PC-3 (cell line): Measurements from ENCODE around the gene STARD10. TPM values are rescaled to one million over a fixed set of nuclear protein-coding genes. Genes with fewer than 3 reads are reported as not detected.

Source experiments
- ATAC-seq: fragments of 200-7000 bp; cut with Tn5 transposase; 2 replicates; pipeline ENCODE4 v1.9.1; 2020; ENCODE audit warnings: mild to moderate bottlenecking, moderate library complexity
- BruUV-seq: library from RNA; stranded (reverse); fragments of 400-500 nt; replicated peaks from 2 replicates; lab custom pipeline; 2021; lab: Mats Ljungman, UMichigan
- CTCF ChIA-PET: fragments of 300-600 bp; sonication (Branson Sonifier 250); formaldehyde crosslinking; loops from one replicate; lab custom pipeline; 2022; ENCODE audit warnings: antibody characterized with exemption; lab: Charles Lee
- POLR2A ChIA-PET: fragments of 300-600 bp; sonication (Branson Sonifier 250); formaldehyde crosslinking; loops from one replicate; lab custom pipeline; 2022; ENCODE audit warnings: antibody characterized with exemption; ENCODE audit not compliant: unreplicated experiment; lab: Charles Lee
- DNase-seq: peaks from one replicate; pipeline ENCODE4 v3.0.0-alpha.2; 2015
- H2AFZ ChIP-seq: fragments of 300-600 bp; sonication (generic); 2 replicates; pipeline ENCODE4 v1.6.0; 2016; ENCODE audit warnings: antibody characterized with exemption, low read length
- H3F3A ChIP-seq: fragments of 300-600 bp; sonication (generic); one replicate; pipeline ENCODE4 v1.6.0; 2017; ENCODE audit warnings: antibody characterized with exemption, low read length, control low read depth, mild to moderate bottlenecking; ENCODE audit not compliant: unreplicated experiment
- H3K27ac ChIP-seq: fragments of 300-600 bp; sonication (generic); 2 replicates; pipeline ENCODE4 v1.5.1; 2016; ENCODE audit warnings: mild to moderate bottlenecking, low read length
- H3K27me3 ChIP-seq: fragments of 300-600 bp; sonication (generic); 2 replicates; pipeline ENCODE4 v1.6.1; 2016; ENCODE audit warnings: low read length, mixed read lengths
- H3K36me3 ChIP-seq: fragments of 300-600 bp; sonication (generic); 2 replicates; pipeline ENCODE4 v1.6.1; 2016; ENCODE audit warnings: low read depth, mixed run types, low read length, mixed read lengths
- H3K4me1 ChIP-seq: fragments of 300-600 bp; sonication (generic); 2 replicates; pipeline ENCODE4 v1.5.1; 2016; ENCODE audit warnings: low read length; ENCODE audit not compliant: insufficient read depth
- H3K4me2 ChIP-seq: fragments of 300-600 bp; sonication (generic); 2 replicates; pipeline ENCODE4 v1.6.0; 2016; ENCODE audit warnings: low read length
- H3K4me3 ChIP-seq: fragments of 300-600 bp; sonication (generic); 2 replicates; pipeline ENCODE4 v1.5.1; 2016; ENCODE audit warnings: mild to moderate bottlenecking, low read length, mixed read lengths
- H3K79me2 ChIP-seq: fragments of 300-600 bp; sonication (generic); 2 replicates; pipeline ENCODE4 v1.6.1; 2017; ENCODE audit warnings: low read length, mixed read lengths
- H3K9ac ChIP-seq: fragments of 300-600 bp; sonication (generic); 2 replicates; pipeline ENCODE4 v1.6.0; 2016; ENCODE audit warnings: mild to moderate bottlenecking, low read length
- H3K9me2 ChIP-seq: fragments of 300-600 bp; sonication (generic); replicated peaks from 2 replicates; pipeline ENCODE4 v1.6.1; 2016; ENCODE audit warnings: mixed run types, low read length, mixed read lengths
- H3K9me3 ChIP-seq: fragments of 300-600 bp; sonication (generic); 2 replicates; pipeline ENCODE4 v1.6.1; 2016; ENCODE audit warnings: low read length, mixed read lengths
- H4K20me1 ChIP-seq: fragments of 300-600 bp; sonication (generic); 2 replicates; pipeline ENCODE4 v1.6.1; 2016; ENCODE audit warnings: low read length, mixed read lengths
- CTCF ChIP-seq: fragments of 300-600 bp; sonication (generic); conservative IDR thresholded peaks from 2 replicates; pipeline ENCODE4 v1.5.1; 2017; ENCODE audit warnings: antibody characterized with exemption, low read depth, mild to moderate bottlenecking, low read length
- EZH2 ChIP-seq: fragments of 300-600 bp; sonication (generic); IDR thresholded peaks from one replicate; pipeline ENCODE4 v1.6.1; 2017; ENCODE audit warnings: antibody characterized with exemption, mild to moderate bottlenecking, low read length; ENCODE audit not compliant: unreplicated experiment
- EZH2phosphoT487 ChIP-seq: fragments of 300-600 bp; sonication (generic); IDR thresholded peaks from 2 replicates; pipeline ENCODE4 v1.6.1; 2018; ENCODE audit warnings: mild to moderate bottlenecking, antibody characterized with exemption, low read length, borderline replicate concordance
- intact Hi-C: fragments of 100-400 bp; cut with micrococcal nuclease; formaldehyde crosslinking; loops from 2 replicates; pipeline ENCODE4 v1.9.0; 2023
- total RNA-seq: library from RNA; depleted of rRNA; stranded (reverse); fragments of >200 nt; gene quantifications from 2 replicates; pipeline ENCODE4 v1.2.3, GENCODE V29; 2014

The STARD10 gene
- total RNA-seq, 1 experiment from 2014 or later: 284 TPM

- BruUV-seq: no TSS peak
Observed at GRCh38 chr11:72776844-72777754, 16.7 kb downstream of the STARD10 start.

GRCh38 chr11:72776117-72776843 lies 17.6 kb downstream of the STARD10 start:
- no peak overlapping the region for H3K4me2 ChIP-seq
- TF ChIP-seq CTCF (no peak), EZH2 (no peak), EZH2phosphoT487 (no peak)
- H3K9me3 ChIP-seq: no peaks in the 10 kb centered on the region
- no peaks in the 10 kb centered on the region for H3K9me2 ChIP-seq
- no peaks in the 10 kb centered on the region for H4K20me1 ChIP-seq
- DNase-seq (no peak), ATAC-seq (no peak)
- no peak overlapping the region for H2AFZ ChIP-seq
- no TSS peak for BruUV-seq
- H3F3A ChIP-seq: no peaks in the 10 kb centered on the region
- H3K27ac ChIP-seq: no peak overlapping the region
- H3K79me2 ChIP-seq: peaks cover 7% of the 10 kb centered on the region; the same call in 1 of the 2 replicates
- no peak overlapping the region for H3K4me3 ChIP-seq
- no peaks in the 10 kb centered on the region for H3K36me3 ChIP-seq
- ChIA-PET POLR2A (interaction anchor here (0.5 kb wide), 1 partner anchor 47 kb away, joined by 3 read pairs; no protein-coding TSS in a partner anchor), CTCF (no interaction called here)
- H3K4me1 ChIP-seq: peaks cover 9% of the 10 kb centered on the region; the same call in 1 of the 2 replicates
- no peak overlapping the region for H3K9ac ChIP-seq
- intact Hi-C loops: no loop called here
- no peaks in the 10 kb centered on the region for H3K27me3 ChIP-seq

More at GRCh38 chr11:72776844-72777754, 16.7 kb downstream of the STARD10 start:
- H3K27ac ChIP-seq: no peak overlapping the region
- no peak overlapping the region for H3K4me3 ChIP-seq
- H3K79me2 ChIP-seq: peaks cover 7% of the 10 kb centered on the region; the same call in 1 of the 2 replicates
- H3K27me3 ChIP-seq: no peaks in the 10 kb centered on the region
- H3K9me3 ChIP-seq: no peaks in the 10 kb centered on the region
- CTCF ChIA-PET: no interaction called here
- H3K36me3 ChIP-seq: no peaks in the 10 kb centered on the region
- TF ChIP-seq EZH2phosphoT487: no peak
- no peak for TF ChIP-seq EZH2
- TF ChIP-seq CTCF: no peak
- no peak overlapping the region for H2AFZ ChIP-seq
- ATAC-seq (no peak), DNase-seq (no peak)
- intact Hi-C loops: no loop called here
- POLR2A ChIA-PET: no interaction called here
- H3F3A ChIP-seq: no peaks in the 10 kb centered on the region
- no peaks in the 10 kb centered on the region for H4K20me1 ChIP-seq
- H3K4me2 ChIP-seq: no peak overlapping the region
- peaks cover 12% of the 10 kb centered on the region for H3K4me1 ChIP-seq
- H3K9me2 ChIP-seq: no peaks in the 10 kb centered on the region
- no peak overlapping the region for H3K9ac ChIP-seq
